HG02588 (cell line): ENCODE measurements around the gene ITPKC.

Experiments
- ATAC-seq: cut with Tn5 transposase; IDR thresholded peaks from one replicate; pipeline ENCODE4 v1.9.1; 2021; ENCODE audit warnings: mild to moderate bottlenecking, moderate library complexity; ENCODE audit not compliant: unreplicated experiment

Gene ITPKC

DNA sequence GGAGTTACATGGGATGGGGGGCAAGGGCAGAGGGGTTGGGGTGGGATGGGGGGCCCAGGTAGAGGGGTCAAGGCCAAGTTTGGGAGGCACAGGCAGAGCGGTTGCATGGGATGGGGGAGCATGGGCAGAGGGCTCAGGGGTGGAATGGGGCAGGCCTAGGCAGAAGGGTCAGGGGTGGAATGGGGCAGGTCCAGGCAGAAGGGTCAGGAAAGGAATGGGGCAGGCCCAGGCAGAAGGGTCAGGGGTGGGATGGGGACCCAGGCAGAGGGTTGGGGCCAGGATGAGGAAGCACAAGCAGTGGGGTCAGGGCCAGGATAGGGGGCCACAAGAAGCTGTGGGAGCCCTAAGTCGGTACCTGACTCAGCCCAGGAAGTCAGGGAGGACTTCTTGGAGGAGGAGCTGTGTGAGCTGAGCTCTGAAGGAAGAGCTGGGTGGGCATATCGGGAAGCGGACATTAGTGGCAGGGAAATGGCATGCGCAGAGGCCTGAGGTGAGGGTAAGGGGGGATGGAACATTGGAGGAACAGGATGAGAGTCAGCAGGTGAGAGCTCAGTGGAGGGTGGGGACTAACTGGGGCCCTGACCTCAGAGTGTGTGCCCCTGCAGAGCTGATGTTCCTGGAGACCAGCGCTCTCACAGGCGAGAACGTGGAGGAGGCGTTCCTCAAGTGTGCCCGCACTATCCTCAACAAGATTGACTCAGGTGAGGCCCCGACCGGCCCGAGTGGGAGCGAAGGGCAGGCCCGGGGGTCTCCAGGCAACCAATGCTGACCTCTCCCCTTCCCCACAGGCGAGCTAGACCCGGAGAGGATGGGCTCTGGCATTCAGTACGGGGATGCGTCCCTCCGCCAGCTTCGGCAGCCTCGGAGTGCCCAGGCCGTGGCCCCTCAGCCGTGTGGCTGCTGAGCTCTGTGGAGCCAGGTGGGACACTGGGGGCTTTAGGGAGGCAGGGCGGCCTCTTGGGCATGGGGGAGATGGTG, 69.4 kb downstream of the ITPKC start:
- no peak for ATAC-seq
